Myocyte (in vitro differentiated cells): ENCODE measurements around the gene IFITM2. TPM values are rescaled to one million over a fixed set of nuclear protein-coding genes. Genes with fewer than 3 reads are reported as not detected.
"Not testable (repeated sequence)": the region's sequence is repeated elsewhere in the genome, so short reads cannot be mapped to it uniquely, and the experiment has no call there.

Source experiments
- DNase-seq: peaks from one replicate; pipeline ENCODE4 v3.0.0-alpha.2; 2012; ENCODE audit warnings: low read depth
- total RNA-seq: library from RNA; depleted of rRNA; stranded (reverse); fragments of >200 nt; gene quantifications from 2 replicates; pipeline ENCODE4 v1.2.3, GENCODE V29; 2014

The IFITM2 gene
- total RNA-seq, 1 donor from 2014 or later = 12.5 TPM

DNA sequence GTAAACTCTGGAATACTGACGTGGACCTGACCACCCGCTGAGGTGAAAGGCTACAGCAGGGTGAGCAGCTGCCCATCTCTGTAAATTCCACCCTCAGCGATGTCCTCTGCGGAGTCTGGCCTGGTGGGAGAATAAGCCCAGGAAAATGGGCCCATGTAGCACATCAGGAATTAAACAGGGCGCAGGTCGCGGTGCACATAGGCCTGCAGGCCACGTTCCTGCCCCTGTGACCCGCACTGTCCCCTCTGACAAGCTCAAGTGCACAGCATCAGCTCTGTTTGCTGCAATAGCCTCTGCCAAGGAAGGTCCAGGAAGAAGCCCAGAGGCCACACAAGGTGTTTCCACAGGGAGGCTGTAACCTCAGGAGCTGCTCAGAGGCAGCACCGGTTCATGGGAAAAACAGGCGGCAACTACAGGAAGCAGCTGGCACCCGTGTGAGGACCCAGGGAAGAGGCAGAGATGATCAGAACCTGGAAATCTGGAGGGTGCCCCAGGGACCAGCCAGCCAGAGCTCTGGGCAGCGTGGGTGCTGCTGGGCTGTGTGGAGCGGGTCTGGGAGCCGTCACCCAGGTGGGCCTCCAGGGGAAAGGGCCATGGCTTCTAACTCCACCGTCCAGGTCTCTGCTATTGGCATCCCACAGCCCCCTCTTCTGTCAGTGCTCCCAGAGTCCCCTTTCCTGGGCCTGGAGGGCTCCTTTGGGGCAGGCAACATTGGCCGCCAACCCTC lies 808 bp upstream of the IFITM2 start:
- DNase-seq = no peak

GRCh38 chr11:308740-309665 lies 1.4 kb downstream of the IFITM2 start:
- not testable (repeated sequence) for DNase-seq

DNA sequence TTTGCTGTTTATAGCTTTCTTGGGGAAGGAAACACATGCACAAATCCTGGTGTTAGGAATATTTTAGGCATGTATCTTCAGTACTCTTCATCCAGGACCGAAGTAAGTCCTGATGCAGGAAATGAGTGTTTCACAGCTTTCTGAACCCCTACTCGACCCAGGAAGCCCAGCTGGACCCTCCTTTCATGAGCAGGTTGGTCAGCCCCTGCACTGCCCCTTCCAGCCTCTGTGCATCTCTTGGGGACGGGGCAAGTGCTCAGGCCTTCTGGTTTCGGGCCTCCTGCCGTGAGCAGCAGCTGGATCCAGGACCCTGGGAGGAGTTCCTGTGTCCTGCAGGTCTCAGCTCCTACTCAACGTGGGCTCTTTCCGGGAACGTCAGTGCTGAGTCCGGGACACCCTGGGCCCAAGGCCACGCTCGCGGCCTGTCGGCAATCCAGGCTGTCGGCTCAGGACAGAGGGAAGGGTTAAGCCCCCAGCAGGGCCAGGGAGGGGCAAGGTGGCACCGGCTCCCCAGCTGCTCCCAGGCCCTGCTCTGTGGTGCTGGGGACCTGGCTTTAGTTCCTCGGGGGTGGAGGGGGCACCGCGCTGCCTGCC lies 2.5 kb downstream of the IFITM2 start:
- DNase-seq = not testable (repeated sequence)

DNA sequence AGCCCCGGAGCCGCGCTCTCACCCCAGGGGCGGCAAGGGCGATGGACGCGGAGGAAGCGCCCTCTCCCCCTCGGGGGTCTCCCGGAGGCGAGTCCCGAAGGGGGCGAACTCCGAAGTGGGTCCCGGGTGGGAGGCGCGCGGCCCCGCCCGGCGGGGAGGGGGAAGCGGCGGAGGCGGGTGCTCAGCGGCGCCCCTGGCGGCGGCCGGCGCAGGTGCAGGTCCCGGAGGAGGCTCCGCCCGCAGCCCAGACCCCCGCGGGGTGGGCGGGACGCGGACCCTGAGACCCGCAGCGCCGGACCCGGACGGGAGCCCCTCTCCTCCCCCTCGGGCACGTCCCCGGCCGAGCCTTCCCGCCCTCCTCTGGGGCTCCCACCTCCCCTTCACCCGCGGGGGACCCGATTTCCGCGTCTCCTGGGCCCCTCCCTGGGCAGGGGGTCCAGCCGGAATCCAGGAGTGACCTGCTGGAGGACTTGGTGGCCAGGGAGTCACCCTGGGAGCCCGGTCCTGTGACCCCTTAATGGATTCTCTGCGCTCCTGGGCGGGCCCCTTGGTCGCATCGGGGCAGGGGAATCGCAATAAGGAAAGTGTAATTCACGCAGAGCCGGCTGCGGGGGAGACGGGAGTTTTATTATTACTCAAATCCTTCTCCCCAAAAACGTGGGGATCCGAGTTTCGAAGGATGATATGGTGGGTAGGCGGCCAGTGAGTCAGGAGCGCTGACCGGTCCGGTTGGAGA lies 3.6 kb downstream of the IFITM2 start:
- not testable (repeated sequence) for DNase-seq

DNA sequence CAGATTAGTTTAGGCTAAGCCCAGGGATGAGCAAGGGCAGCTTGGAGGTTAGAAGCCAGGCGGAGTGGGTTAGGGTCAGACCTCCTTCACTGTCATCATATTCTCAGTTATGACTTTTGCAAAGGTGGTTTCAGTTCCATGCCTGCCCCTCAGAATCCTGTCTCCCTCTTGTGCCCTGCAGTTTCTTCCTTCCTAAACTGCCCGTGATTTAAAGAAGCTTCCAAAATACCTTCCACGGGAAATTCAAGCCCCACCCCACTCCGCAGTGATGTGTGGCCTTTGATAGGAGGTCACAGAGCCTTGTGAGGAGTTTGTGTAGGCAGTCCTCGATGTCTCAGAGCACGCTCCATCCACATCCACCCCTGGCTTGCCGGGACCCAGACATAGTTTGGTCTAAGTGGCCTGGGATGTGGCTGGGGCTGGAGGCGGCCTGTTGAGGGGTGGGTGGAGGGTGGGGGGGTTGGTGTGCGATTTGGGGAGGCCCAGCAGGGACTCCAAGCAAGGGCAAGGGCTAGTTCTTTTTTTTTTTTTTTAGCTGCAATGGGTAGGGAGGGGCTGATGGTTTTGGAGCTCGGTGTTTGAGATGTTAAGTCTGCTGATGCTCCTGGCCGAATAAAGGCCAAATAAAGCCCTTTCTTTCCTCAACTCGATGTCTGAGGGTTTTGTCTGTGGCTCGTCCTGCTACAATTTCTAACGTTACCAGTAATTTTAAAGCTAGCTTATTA lies 4.6 kb downstream of the IFITM2 start:
- no peak for DNase-seq

DNA sequence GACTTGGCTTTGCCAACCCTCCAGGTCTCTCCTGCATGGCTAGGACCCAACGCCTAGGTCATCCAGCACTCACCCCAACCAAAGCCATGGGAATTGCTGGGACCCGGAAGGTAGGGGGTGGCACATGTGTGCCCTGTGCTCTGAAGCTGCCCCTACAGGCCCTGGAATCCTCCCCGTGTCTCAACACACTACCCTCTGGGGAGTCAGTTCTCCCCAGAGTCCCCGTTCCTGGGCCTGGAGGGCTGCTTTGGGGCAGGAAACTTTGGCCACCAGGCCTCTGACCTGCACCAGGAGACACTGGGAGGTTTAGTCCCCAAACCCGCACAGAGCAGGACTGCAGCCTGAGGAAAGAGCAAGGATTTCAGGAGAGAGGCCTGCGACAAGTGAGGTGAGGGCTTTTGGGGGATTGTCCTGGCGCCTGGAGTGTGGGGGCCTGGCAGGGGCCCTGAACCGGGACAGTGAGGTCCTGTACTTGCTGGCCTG lies 5.7 kb downstream of the IFITM2 start:
- no peak for DNase-seq

DNA sequence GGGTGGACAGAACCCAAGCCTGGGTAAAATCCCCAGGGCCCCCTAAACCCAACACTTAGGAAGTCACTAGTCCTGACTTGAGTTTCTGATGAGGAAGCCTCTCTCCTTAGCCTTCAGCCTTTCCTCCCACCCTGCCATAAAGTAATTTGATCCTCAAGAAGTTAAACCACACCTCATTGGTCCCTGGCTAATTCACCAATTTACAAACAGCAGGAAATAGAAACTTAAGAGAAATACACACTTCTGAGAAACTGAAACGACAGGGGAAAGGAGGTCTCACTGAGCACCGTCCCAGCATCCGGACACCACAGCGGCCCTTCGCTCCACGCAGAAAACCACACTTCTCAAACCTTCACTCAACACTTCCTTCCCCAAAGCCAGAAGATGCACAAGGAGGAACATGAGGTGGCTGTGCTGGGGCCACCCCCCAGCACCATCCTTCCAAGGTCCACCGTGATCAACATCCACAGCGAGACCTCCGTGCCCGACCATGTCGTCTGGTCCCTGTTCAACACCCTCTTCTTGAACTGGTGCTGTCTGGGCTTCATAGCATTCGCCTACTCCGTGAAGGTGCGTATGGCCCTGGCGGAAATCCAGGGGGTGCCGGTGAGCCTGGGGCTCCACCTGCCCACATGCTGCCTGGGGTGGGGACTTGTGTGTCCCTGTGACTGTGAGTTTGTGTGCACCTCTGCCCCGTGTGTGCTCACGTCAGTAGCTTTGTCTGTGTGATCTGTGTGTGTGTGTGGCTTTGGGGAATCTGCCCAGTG lies 6.4 kb downstream of the IFITM2 start, which contains the start of gene IFITM1:
IFITM1 (plus strand) TSS at position 254 of the 767 bp plus-strand sequence; CDS start at position 385, 131 bp downstream.
- peak; percentile 31 for DNase-seq

DNA sequence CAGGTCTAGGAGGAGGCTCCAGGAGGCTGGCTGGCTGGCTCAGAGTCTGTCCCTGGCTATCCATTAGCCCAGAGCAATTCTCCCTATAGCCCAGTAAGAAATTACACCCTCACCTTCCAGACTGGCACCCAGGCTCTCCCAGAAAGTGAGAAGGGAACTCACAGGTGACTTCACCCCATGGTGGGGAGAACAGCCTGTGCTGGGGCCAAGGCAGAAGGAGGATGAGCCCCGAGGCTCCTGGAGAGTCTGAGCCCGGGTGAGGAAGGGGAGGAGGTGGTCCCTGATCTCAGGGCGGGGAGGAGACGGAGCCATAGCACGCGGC lies 6.9 kb downstream of the IFITM2 start:
- not testable (repeated sequence) for DNase-seq

GRCh38 chr11:315051-315481 lies 7.5 kb downstream of the IFITM2 start:
- no peak for DNase-seq

DNA sequence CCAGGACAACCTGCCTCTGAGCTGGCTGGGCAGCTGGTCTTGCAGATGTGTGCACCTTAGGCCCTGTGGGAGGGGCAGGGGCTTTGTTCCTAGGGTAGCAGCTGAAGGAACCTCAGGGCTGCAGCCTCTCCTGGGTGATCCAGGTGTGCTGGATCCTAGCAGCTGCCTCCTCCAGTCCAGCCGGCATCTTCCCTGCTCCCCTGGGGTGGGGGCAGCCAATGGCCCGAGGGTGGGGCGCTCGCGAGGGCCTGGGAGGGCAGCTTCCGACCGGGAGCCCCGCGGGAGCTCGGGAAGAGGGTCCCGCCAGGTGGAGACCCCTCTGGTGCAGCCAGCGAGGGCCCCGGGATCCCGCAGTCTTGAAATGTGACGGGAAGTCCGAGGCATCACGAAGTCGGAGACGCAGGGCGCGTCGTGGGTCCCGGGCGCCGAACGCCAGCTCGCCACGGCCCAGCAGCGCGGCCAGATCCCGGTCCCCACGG lies 7.9 kb downstream of the IFITM2 start:
- no peak for DNase-seq

DNA sequence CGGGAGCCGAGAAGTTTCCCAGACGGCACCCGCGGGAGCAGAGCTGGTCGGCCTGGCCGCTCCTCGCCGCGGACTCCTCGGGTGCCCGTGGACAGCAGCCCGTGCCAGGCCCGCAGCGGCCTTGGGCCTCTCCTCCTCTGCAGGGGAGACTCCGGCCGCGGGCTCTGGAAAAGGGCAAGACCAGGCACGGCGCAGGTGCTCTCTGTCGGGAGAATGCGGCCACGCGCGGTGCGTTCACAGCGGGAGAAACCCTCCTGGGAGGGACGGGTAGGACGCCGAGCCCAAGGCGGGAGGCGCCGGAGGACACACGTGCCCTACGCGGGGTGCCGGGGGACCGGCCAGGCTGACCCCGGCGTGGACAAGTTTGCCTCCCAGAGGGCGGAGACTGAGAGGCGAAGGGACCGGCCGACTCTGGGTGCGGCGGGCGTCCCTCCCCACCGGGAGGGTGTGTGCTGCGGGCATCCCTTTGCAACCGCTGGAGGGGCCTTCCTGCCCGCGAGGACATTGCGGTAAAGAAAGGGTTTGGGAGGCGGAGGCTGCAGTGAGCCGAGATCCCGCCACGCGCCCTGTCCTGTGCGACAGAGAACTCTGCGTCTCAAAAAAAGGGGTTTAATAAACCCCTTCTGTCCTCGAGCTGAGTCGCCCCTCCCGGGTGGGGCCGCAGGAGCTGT lies 8.6 kb downstream of the IFITM2 start:
- DNase-seq = no peak

DNA sequence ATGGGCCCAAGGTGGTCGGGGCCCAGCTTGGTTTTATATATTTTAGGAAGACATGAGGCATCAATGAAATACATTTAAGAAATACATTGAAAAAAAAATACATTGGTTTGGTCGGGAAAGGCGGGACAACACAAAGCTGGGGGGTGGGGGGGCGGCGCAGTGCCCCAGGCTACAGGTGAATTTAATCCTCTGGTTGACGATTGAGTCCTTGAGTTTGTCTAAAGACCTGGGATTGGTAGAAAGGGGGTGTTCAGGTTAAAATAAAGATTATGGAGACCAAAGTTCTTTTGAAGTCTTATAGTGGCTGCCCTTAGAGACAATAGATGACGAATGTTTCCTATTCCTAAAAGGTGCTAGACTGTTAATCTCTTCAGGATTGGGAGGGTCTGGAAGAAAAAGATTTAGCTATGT lies 9.3 kb downstream of the IFITM2 start:
- no peak for DNase-seq

- not testable (repeated sequence) for DNase-seq
Observed at GRCh38 chr11:317668-318404, 10.2 kb downstream of the IFITM2 start.

DNA sequence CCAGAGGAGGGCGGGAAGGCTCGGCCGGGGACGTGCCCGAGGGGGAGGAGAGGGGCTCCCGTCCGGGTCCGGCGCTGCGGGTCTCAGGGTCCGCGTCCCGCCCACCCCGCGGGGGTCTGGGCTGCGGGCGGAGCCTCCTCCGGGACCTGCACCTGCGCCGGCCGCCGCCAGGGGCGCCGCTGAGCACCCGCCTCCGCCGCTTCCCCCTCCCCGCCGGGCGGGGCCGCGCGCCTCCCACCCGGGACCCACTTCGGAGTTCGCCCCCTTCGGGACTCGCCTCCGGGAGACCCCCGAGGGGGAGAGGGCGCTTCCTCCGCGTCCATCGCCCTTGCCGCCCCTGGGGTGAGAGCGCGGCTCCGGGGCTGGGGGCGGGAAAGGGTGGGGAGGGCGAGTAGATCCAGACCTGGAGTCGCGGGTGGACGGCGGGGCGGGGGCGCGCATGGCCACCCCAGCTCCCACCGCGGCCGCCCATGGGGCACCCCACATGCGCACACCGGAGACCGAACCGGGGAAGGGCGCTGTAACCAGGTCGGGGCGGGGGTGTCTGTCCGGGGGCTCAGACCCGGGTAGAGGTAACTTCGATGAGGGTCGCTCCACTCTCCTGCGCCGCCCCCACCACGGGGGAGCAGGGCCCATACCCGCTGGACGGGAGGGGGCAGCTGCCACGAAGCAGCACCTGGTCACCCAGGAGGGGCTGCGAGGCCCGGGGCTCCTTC lies 10.9 kb downstream of the IFITM2 start:
- DNase-seq = not testable (repeated sequence)

DNA sequence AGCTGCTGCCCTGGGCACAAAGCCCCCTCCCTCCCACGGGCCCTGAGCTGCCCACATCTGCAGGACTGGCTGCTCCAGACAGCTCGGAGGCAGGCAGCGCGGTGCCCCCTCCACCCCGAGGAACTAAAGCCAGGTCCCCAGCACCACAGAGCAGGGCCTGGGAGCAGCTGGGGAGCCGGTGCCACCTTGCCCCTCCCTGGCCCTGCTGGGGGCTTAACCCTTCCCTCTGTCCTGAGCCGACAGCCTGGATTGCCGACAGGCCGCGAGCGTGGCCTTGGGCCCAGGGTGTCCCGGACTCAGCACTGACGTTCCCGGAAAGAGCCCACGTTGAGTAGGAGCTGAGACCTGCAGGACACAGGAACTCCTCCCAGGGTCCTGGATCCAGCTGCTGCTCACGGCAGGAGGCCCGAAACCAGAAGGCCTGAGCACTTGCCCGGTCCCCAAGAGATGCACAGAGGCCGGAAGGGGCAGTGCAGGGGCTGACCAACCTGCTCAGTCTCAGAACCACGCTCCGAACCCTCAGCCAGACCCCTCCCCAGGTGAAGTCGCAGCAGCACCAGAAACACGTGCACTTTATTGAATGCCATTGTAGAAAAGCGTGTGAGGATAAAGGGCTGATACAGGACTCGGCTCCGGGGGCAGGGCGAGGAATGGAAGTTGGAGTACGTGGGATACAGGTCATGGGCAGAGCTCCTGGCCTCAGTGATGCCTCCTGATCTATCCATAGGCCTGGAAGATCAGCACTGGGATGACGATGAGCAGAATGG lies 11.7 kb downstream of the IFITM2 start:
- DNase-seq = not testable (repeated sequence)

- not testable (repeated sequence) for DNase-seq
Observed at GRCh38 chr11:319888-320273, 12.3 kb downstream of the IFITM2 start.

DNA sequence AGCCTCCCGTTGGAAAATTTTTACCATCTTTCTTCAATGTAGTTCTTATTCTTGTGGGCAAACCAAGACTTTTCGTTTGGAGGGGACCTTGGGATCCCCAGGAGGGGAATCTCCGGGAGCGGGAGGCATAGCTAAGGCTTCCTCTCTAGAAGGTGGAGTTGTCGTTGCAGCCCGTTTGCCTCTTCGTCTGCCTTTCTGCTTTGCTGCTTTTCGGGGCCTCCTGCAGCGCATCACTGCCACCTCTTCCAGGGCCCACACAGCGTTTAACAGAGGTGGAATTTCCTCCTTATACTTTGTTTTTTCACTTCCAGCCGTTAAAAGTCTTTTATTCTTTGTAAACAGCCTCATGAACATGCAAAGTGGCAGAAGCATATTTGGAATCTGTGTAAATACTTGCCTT lies 16.5 kb downstream of the IFITM2 start:
- DNase-seq = no peak
